ENCODE data around the gene HEG1.

Gene HEG1

GRCh38 chr3:124920718-124921117 lies 135.1 kb downstream of the HEG1 start:
- H3K4me1 Mint-ChIP-seq: no peaks in the 10 kb centered on the region
- ATAC-seq (no peak), DNase-seq (ENCODE audit: low spot score in 2 of 2) (no peak)
- H3K4me3 Mint-ChIP-seq: no peak overlapping the region
- no peak overlapping the region for H3K27ac Mint-ChIP-seq
- no peaks in the 10 kb centered on the region for H3K9me3 Mint-ChIP-seq
- no peaks in the 10 kb centered on the region for H3K36me3 Mint-ChIP-seq

GRCh38 chr3:124919756-124920155 lies 136.0 kb downstream of the HEG1 start:
- H3K27ac Mint-ChIP-seq: no peak overlapping the region
- DNase-seq (ENCODE audit: low spot score in 2 of 2) (no peak), ATAC-seq (no peak)
- H3K9me3 Mint-ChIP-seq: no peaks in the 10 kb centered on the region
- H3K4me1 Mint-ChIP-seq: no peaks in the 10 kb centered on the region
- no peaks in the 10 kb centered on the region for H3K36me3 Mint-ChIP-seq
- no peak overlapping the region for H3K4me3 Mint-ChIP-seq

GRCh38 chr3:124918524-124918923 lies 137.3 kb downstream of the HEG1 start:
- H3K27ac Mint-ChIP-seq: no peak overlapping the region
- H3K4me3 Mint-ChIP-seq: no peak overlapping the region
- ATAC-seq (no peak), DNase-seq (ENCODE audit: low spot score in 2 of 2) (no peak)
- no peaks in the 10 kb centered on the region for H3K36me3 Mint-ChIP-seq
- no peaks in the 10 kb centered on the region for H3K4me1 Mint-ChIP-seq
- no peaks in the 10 kb centered on the region for H3K9me3 Mint-ChIP-seq

GRCh38 chr3:124916837-124917409 lies 138.9 kb downstream of the HEG1 start:
- DNase-seq (ENCODE audit: low spot score in 2 of 2) (no peak), ATAC-seq (no peak)
- Mint-ChIP-seq H3K36me3 (no peaks in the 10 kb centered on the region), H3K27ac (no peak overlapping the region), H3K4me3 (no peak overlapping the region), H3K4me1 (no peaks in the 10 kb centered on the region), H3K9me3 (no peaks in the 10 kb centered on the region)

Measured in stimulated activated effector memory CD8-positive, alpha-beta T cell treated with anti-CD3 and anti-CD28 coated beads, Interleukin-12 subunit alpha, Interleukin-12 subunit beta, amount 100 ng/mL, for 72 hours (primary cell).